ENCODE measurements around the gene ZFP36. TPM values are rescaled to one million over a fixed set of nuclear protein-coding genes. Genes with fewer than 3 reads are reported as not detected.

ZFP36 gene
- polyA plus RNA-seq, 2 of the 4 experiments (the other 2 are of a cell fraction), result 22.1 to 29.1 TPM

GRCh38 chr19:39379865-39380396 lies 26.7 kb upstream of the ZFP36 start:
- ATAC-seq, result no peak
- Histone ChIP-seq H3K4me1 (no peaks in the 10 kb centered on the region), H3K27ac (no peak overlapping the region), H3K4me3 (no peak overlapping the region), H3K4me2 (no peak overlapping the region), H3K9me3 (no peaks in the 10 kb centered on the region)
- TF ChIP-seq HMGXB4 (CRISPR knock-in tag; IDR thresholded peaks at IDR 0.05; ENCODE audit: borderline replicate concordance), result no peak
- TF ChIP-seq ELK1 (IDR thresholded peaks at IDR 0.05; ENCODE audit: low read depth, low read length), result no peak
- no peak for TF ChIP-seq PHF8 (IDR thresholded peaks at IDR 0.05; ENCODE audit: borderline replicate concordance, low read depth)
- no peak for TF ChIP-seq KDM5A (IDR thresholded peaks at IDR 0.05)
- no peak for TF ChIP-seq HEYL (CRISPR knock-in tag; IDR thresholded peaks at IDR 0.05)
- no peak for TF ChIP-seq HES2 (IDR thresholded peaks at IDR 0.05)
- TF ChIP-seq REST (IDR thresholded peaks at IDR 0.05), result no peak
- no peak for TF ChIP-seq SREBF2 (IDR thresholded peaks at IDR 0.05)
- no peak for TF ChIP-seq USF2 (IDR thresholded peaks at IDR 0.05)
- TF ChIP-seq NPAS2 (CRISPR knock-in tag; IDR thresholded peaks at IDR 0.05; ENCODE audit: borderline replicate concordance), result no peak
- no peak for TF ChIP-seq POLR2AphosphoS2 (conservative IDR thresholded peaks at IDR 0.05; ENCODE audit: low read length)
- TF ChIP-seq NR3C1 (IDR thresholded peaks at IDR 0.05), result no peak
- no peak for TF ChIP-seq RAD21 (conservative IDR thresholded peaks at IDR 0.05 in 1 of 2, IDR thresholded peaks at IDR 0.05 in 1 of 2)
- TF ChIP-seq HOXB13 (CRISPR knock-in tag; IDR thresholded peaks at IDR 0.05; ENCODE audit: low read depth), result no peak
- no peak for TF ChIP-seq SMC3 (IDR thresholded peaks at IDR 0.05)
- no peak for TF ChIP-seq RNF2 (IDR thresholded peaks at IDR 0.05; ENCODE audit: borderline replicate concordance, low read depth)
- TF ChIP-seq HDAC2 (IDR thresholded peaks at IDR 0.05), result no peak
- TF ChIP-seq HOXB5 (CRISPR knock-in tag; IDR thresholded peaks at IDR 0.05), result no peak
- no peak for TF ChIP-seq RCOR1 (IDR thresholded peaks at IDR 0.05; ENCODE audit: low read depth, low read length)
- TF ChIP-seq ZC3H11A (IDR thresholded peaks at IDR 0.05), result no peak
- ChIA-PET CTCF (interaction anchor here (1.0 to 4.3 kb wide), 7 partner anchors 10 to 32 kb away, joined by 4 to 25 read pairs (median 6); partner anchors contain the start of genes MED29, PAF1 and PLEKHG2), POLR2A (interaction anchor here (0.9 to 3.5 kb wide), 2 partner anchors 11 to 56 kb away, joined by 3 to 22 read pairs; partner anchors contain the start of genes MED29, PAF1 and RPS16)
- FAIRE-seq, result no peak
- no peak for DNase-seq (ENCODE audit: low read depth in 1 of 2, low spot score in 1 of 2)
- WGBS (ENCODE audit: missing lambda C conversion rate), result 93% methylated on average over 14 of the region's 14 CpGs
